Measurements from ENCODE around the gene SLFN12L.

- TF ChIP-seq PKNOX1 (IDR thresholded peaks at IDR 0.05) (no peak), FOXK2 (IDR thresholded peaks at IDR 0.05) (no peak), ELF4 (IDR thresholded peaks at IDR 0.05) (no peak), SUZ12 (IDR thresholded peaks at IDR 0.05) (no peak), FOXA1 (IDR thresholded peaks at IDR 0.05) (no peak), BHLHE40 (IDR thresholded peaks at IDR 0.05; ENCODE audit: borderline replicate concordance) (no peak), ZNF384 (IDR thresholded peaks at IDR 0.05) (no peak)
These were observed 7.6 kb downstream of the SLFN12L start for GRCh38 chr17:35529866-35530265.
